ENCODE measurements around the gene PCBP4.

DNA sequence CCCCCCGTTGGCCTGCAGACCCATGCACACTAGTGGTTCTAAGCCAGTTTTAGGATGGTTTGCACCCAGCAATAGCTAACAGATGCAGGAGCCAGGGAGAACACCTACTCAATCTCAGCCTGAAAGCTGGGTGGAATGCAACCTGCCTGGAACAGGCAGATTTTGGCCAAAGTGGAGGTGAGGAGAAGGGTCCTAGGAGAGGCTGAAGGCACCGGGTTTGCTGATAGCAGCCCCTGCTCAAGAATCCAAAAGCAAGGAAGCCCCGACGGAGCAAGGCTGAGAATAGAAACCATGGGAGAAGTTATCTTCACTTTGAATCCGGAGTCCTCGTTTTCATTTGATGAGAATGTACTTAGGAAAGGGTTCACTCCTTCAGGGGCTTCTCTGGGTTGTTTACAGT lies 35.5 kb downstream of the PCBP4 start:
- TF ChIP-seq, protein P1, sequence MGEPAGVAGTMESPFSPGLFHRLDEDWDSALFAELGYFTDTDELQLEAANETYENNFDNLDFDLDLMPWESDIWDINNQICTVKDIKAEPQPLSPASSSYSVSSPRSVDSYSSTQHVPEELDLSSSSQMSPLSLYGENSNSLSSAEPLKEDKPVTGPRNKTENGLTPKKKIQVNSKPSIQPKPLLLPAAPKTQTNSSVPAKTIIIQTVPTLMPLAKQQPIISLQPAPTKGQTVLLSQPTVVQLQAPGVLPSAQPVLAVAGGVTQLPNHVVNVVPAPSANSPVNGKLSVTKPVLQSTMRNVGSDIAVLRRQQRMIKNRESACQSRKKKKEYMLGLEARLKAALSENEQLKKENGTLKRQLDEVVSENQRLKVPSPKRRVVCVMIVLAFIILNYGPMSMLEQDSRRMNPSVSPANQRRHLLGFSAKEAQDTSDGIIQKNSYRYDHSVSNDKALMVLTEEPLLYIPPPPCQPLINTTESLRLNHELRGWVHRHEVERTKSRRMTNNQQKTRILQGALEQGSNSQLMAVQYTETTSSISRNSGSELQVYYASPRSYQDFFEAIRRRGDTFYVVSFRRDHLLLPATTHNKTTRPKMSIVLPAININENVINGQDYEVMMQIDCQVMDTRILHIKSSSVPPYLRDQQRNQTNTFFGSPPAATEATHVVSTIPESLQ (CRISPR knock-in tag; IDR thresholded peaks at IDR 0.05), result no peak
- TF ChIP-seq EMX1 (CRISPR knock-in tag; IDR thresholded peaks at IDR 0.05), result no peak
- TF ChIP-seq, protein P2, sequence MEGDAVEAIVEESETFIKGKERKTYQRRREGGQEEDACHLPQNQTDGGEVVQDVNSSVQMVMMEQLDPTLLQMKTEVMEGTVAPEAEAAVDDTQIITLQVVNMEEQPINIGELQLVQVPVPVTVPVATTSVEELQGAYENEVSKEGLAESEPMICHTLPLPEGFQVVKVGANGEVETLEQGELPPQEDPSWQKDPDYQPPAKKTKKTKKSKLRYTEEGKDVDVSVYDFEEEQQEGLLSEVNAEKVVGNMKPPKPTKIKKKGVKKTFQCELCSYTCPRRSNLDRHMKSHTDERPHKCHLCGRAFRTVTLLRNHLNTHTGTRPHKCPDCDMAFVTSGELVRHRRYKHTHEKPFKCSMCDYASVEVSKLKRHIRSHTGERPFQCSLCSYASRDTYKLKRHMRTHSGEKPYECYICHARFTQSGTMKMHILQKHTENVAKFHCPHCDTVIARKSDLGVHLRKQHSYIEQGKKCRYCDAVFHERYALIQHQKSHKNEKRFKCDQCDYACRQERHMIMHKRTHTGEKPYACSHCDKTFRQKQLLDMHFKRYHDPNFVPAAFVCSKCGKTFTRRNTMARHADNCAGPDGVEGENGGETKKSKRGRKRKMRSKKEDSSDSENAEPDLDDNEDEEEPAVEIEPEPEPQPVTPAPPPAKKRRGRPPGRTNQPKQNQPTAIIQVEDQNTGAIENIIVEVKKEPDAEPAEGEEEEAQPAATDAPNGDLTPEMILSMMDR (IDR thresholded peaks at IDR 0.05), result no peak
- no peak for TF ChIP-seq ZNF263 (CRISPR knock-in tag; IDR thresholded peaks at IDR 0.05; ENCODE audit: low read depth)
